DND-41 (cell line): ENCODE results near the gene EIF4G3.

Experiments
- ATAC-seq: fragments of 200-7000 bp; cut with Tn5 transposase; 3 replicates; pipeline ENCODE4 v1.9.1; 2021; ENCODE audit warnings: low read depth; ENCODE audit not compliant: insufficient read depth
- DNase-seq: peaks from one replicate; pipeline ENCODE4 v3.0.0-alpha.2; 2020
- H2AFZ ChIP-seq: 2 replicates; pipeline ENCODE4 v1.6.0; 2012; ENCODE audit warnings: low read depth, low read length
- H3K27ac ChIP-seq: 2 replicates; pipeline ENCODE4 v1.5.1; 2012; ENCODE audit warnings: low read length, inconsistent platforms
- H3K27me3 ChIP-seq: fragments of 200-600 bp; sonication (generic); 2 replicates; pipeline ENCODE4 v1.6.0; 2012; ENCODE audit warnings: low read length, mild to moderate bottlenecking, inconsistent platforms; ENCODE audit not compliant: insufficient read depth, poor library complexity
- H3K36me3 ChIP-seq: 2 replicates; pipeline ENCODE4 v1.5.1; 2012; ENCODE audit warnings: low read length, inconsistent platforms; ENCODE audit not compliant: insufficient read depth
- H3K4me1 ChIP-seq: 2 replicates; pipeline ENCODE4 v1.5.1; 2012; ENCODE audit warnings: mild to moderate bottlenecking, low read length; ENCODE audit not compliant: insufficient read depth
- H3K4me2 ChIP-seq: 2 replicates; pipeline ENCODE4 v1.6.0; 2012; ENCODE audit warnings: mild to moderate bottlenecking, moderate library complexity, low read length, inconsistent platforms; ENCODE audit not compliant: insufficient read depth
- H3K4me3 ChIP-seq, 2 experiments: fragments of 200-600 bp in 1 of 2; shearing (Covaris generic) in 1 of 2; 2 replicates each; pipeline ENCODE4 v1.5.1; 2012 to 2016; ENCODE audit warnings: inconsistent platforms in 2 of 2, low read length in 2 of 2, mild to moderate bottlenecking in 2 of 2, low read depth in 1 of 2, moderate library complexity in 1 of 2
- H3K79me2 ChIP-seq: 2 replicates; pipeline ENCODE4 v1.6.0; 2012; ENCODE audit warnings: low read length, inconsistent platforms; ENCODE audit not compliant: insufficient read depth
- H3K9ac ChIP-seq: 2 replicates; pipeline ENCODE4 v1.6.0; 2012; ENCODE audit warnings: low read depth, mild to moderate bottlenecking, inconsistent platforms, low read length, moderate library complexity
- H3K9me3 ChIP-seq: 2 replicates; pipeline ENCODE4 v1.5.1; 2012; ENCODE audit warnings: low read length, moderate library complexity, mild to moderate bottlenecking, inconsistent platforms; ENCODE audit not compliant: insufficient read depth, severe bottlenecking
- H4K20me1 ChIP-seq: 2 replicates; pipeline ENCODE4 v1.6.0; 2012; ENCODE audit warnings: low read length; ENCODE audit not compliant: insufficient read depth
- EZH2 ChIP-seq: IDR thresholded peaks from 3 replicates; pipeline ENCODE4 v1.6.1; 2012; ENCODE audit warnings: borderline replicate concordance, low read depth, mild to moderate bottlenecking, moderate library complexity, low read length, inconsistent platforms; ENCODE audit not compliant: severe bottlenecking
- TF ChIP-seq, protein P1 (sequence below): IDR thresholded peaks from 2 replicates; pipeline ENCODE4 v1.5.1; 2012; ENCODE audit warnings: borderline replicate concordance, low read length, moderate library complexity, mild to moderate bottlenecking; ENCODE audit not compliant: poor library complexity, severe bottlenecking; ENCODE audit errors: extremely low read depth

Gene EIF4G3

GRCh38 chr1:21110163-21110562 lies 66.5 kb downstream of the EIF4G3 start:
- Histone ChIP-seq H3K4me3 (no peak overlapping the region), H3K9ac (no peak overlapping the region), H3K4me2 (no peak overlapping the region), H3K27me3 (no peaks in the 10 kb centered on the region), H3K9me3 (no peaks in the 10 kb centered on the region), H3K4me1 (no peaks in the 10 kb centered on the region), H3K79me2 (no peaks in the 10 kb centered on the region; the same call in 1 of the 2 replicates), H4K20me1 (no peaks in the 10 kb centered on the region), H2AFZ (no peak overlapping the region), H3K27ac (no peak overlapping the region), H3K36me3 (no peaks in the 10 kb centered on the region)
- no peak for ATAC-seq
- TF ChIP-seq EZH2: no peak
- TF ChIP-seq, protein P1, sequence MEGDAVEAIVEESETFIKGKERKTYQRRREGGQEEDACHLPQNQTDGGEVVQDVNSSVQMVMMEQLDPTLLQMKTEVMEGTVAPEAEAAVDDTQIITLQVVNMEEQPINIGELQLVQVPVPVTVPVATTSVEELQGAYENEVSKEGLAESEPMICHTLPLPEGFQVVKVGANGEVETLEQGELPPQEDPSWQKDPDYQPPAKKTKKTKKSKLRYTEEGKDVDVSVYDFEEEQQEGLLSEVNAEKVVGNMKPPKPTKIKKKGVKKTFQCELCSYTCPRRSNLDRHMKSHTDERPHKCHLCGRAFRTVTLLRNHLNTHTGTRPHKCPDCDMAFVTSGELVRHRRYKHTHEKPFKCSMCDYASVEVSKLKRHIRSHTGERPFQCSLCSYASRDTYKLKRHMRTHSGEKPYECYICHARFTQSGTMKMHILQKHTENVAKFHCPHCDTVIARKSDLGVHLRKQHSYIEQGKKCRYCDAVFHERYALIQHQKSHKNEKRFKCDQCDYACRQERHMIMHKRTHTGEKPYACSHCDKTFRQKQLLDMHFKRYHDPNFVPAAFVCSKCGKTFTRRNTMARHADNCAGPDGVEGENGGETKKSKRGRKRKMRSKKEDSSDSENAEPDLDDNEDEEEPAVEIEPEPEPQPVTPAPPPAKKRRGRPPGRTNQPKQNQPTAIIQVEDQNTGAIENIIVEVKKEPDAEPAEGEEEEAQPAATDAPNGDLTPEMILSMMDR: no peak
- DNase-seq: no peak

DNA sequence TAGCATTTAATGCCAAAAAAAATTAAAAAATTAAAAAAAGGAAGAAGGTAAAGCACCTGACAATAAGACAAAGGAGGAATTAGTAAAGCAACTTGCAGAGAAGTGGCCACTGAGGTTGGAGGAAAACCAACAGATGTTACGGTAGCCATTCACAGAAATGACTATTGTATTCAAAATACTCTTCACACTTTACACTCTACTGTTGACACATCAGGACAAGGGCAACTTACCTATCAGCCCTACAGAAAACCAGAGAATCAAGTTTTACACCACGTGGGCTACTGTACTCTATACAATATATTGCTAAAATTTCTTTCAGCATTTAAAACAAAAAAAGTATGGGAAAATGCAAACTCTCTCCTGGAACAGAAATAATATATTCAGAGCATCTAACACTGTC lies 70.0 kb downstream of the EIF4G3 start:
- Histone ChIP-seq H3K4me3 (no peak overlapping the region), H4K20me1 (no peaks in the 10 kb centered on the region), H3K4me2 (no peak overlapping the region), H3K4me1 (no peaks in the 10 kb centered on the region), H3K36me3 (0 out of 2 replicates have a peak, but pooled peaks cover 12% of the 10 kb centered on the region), H3K27ac (no peak overlapping the region), H3K9ac (no peak overlapping the region), H3K27me3 (no peaks in the 10 kb centered on the region), H3K9me3 (no peaks in the 10 kb centered on the region), H3K79me2 (no peaks in the 10 kb centered on the region), H2AFZ (no peak overlapping the region)
- ATAC-seq (no peak), DNase-seq (no peak)
- TF ChIP-seq, protein P1: no peak
- no peak for TF ChIP-seq EZH2

GRCh38 chr1:21106238-21106637 lies 70.5 kb downstream of the EIF4G3 start:
- TF ChIP-seq, protein P1: no peak
- TF ChIP-seq EZH2: no peak
- no peak overlapping the region for H3K4me2 ChIP-seq
- no peaks in the 10 kb centered on the region for H3K9me3 ChIP-seq
- no peak for ATAC-seq
- H3K36me3 ChIP-seq: 0 out of 2 replicates have a peak, but pooled peaks cover 12% of the 10 kb centered on the region
- H3K4me1 ChIP-seq: no peaks in the 10 kb centered on the region
- no peak overlapping the region for H3K4me3 ChIP-seq
- no peaks in the 10 kb centered on the region for H3K27me3 ChIP-seq
- no peaks in the 10 kb centered on the region for H4K20me1 ChIP-seq
- H3K9ac ChIP-seq: no peak overlapping the region
- no peak for DNase-seq
- H3K79me2 ChIP-seq: no peaks in the 10 kb centered on the region
- H3K27ac ChIP-seq: no peak overlapping the region
- H2AFZ ChIP-seq: no peak overlapping the region

- H3K4me1 ChIP-seq: no peaks in the 10 kb centered on the region
- H3K4me3 ChIP-seq: no peak overlapping the region
- H3K9me3 ChIP-seq: no peaks in the 10 kb centered on the region
- no peaks in the 10 kb centered on the region for H3K79me2 ChIP-seq
- no peak overlapping the region for H3K4me2 ChIP-seq
- DNase-seq: no peak
- 0 out of 2 replicates have a peak, but pooled peaks cover 12% of the 10 kb centered on the region for H3K36me3 ChIP-seq
- no peak overlapping the region for H2AFZ ChIP-seq
- TF ChIP-seq, protein P1: no peak
- no peak for TF ChIP-seq EZH2
- no peaks in the 10 kb centered on the region for H3K27me3 ChIP-seq
- H4K20me1 ChIP-seq: no peaks in the 10 kb centered on the region
- no peak for ATAC-seq
- H3K27ac ChIP-seq: no peak overlapping the region
- no peak overlapping the region for H3K9ac ChIP-seq
Observed at GRCh38 chr1:21105807-21106206, 70.9 kb downstream of the EIF4G3 start.
